ENCODE measurements around the gene KIR2DL4.
A peak's percentile ranks its signal among the peaks of the same experiment; 100 is the strongest.
"Not testable (repeated sequence)": the region's sequence is repeated elsewhere in the genome, so short reads cannot be mapped to it uniquely, and the experiment has no call there.

KIR2DL4 gene

DNA sequence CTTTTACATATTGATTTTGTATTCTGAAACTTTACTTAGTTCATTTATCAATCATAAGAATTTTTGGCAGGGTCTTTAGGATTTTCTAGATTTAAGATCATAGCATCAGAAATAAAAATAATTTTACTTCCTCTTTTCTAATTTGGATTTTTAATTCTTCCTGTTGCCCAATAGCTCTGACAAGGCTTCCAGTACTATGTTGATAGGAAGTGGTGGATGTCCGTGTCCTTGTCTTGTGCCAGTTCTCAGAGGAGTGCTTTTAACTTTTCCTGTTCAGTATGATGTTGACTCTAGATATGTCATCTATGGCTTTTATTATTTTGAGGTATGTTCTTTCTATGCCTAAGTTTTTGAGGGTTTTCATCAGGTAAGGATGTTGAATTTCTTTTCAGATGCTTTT is 7.7 kb upstream of the KIR2DL4 start:
- peak overlapping the region; percentile 57 for H3K27ac ChIP-seq
- H3K4me1 ChIP-seq (ENCODE audit: control insufficient read depth in 1 of 2, insufficient read depth in 1 of 2, low read depth in 1 of 2, low read length in 1 of 2): peaks cover 12 to 14% of the 10 kb centered on the region in 2 experiments
- H3K4me3 ChIP-seq (ENCODE audit: low read depth in 1 of 2, low read length in 1 of 2): no peak overlapping the region

GRCh38 chr19:54804101-54804500 is 691 bp downstream of the KIR2DL4 start:
- H3K4me1 ChIP-seq (ENCODE audit: control insufficient read depth in 1 of 2, insufficient read depth in 1 of 2, low read depth in 1 of 2, low read length in 1 of 2): no peaks in the 10 kb centered on the region
- peaks cover 24% of the 10 kb centered on the region for H3K27me3 ChIP-seq
- no peaks in the 10 kb centered on the region for H3K9me3 ChIP-seq
- no peak overlapping the region for H3K4me3 ChIP-seq (ENCODE audit: low read depth in 1 of 2, low read length in 1 of 2)
- no peaks in the 10 kb centered on the region for H3K36me3 ChIP-seq
- TF ChIP-seq, protein P1, sequence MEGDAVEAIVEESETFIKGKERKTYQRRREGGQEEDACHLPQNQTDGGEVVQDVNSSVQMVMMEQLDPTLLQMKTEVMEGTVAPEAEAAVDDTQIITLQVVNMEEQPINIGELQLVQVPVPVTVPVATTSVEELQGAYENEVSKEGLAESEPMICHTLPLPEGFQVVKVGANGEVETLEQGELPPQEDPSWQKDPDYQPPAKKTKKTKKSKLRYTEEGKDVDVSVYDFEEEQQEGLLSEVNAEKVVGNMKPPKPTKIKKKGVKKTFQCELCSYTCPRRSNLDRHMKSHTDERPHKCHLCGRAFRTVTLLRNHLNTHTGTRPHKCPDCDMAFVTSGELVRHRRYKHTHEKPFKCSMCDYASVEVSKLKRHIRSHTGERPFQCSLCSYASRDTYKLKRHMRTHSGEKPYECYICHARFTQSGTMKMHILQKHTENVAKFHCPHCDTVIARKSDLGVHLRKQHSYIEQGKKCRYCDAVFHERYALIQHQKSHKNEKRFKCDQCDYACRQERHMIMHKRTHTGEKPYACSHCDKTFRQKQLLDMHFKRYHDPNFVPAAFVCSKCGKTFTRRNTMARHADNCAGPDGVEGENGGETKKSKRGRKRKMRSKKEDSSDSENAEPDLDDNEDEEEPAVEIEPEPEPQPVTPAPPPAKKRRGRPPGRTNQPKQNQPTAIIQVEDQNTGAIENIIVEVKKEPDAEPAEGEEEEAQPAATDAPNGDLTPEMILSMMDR (IDR thresholded peaks at IDR 0.05): no peak
- H3K27ac ChIP-seq: no peak overlapping the region

More for the DNA sequence above, 7.7 kb upstream of the KIR2DL4 start:
- Histone ChIP-seq H3K9me3 (no peaks in the 10 kb centered on the region), H3K36me3 (no peaks in the 10 kb centered on the region), H3K27me3 (peaks cover 11% of the 10 kb centered on the region)
- TF ChIP-seq, protein P1 (IDR thresholded peaks at IDR 0.05): no peak

DNA sequence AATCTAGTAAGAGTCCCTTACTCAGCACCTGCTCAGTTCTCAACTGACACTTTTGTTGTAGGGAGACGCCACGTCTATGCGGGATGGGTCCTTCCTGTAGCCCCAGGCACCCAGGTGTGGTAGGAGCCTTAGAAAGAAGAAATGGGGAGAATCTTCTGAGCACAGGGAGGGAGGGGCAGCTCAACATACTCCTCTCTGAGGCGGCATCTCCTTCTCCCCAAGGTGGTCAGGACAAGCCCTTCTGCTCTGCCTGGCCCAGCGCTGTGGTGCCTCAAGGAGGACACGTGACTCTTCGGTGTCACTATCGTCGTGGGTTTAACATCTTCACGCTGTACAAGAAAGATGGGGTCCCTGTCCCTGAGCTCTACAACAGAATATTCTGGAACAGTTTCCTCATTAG is 1.2 kb downstream of the KIR2DL4 start:
- no peak overlapping the region for H3K4me3 ChIP-seq (ENCODE audit: low read depth in 1 of 2, low read length in 1 of 2)
- H3K27me3 ChIP-seq: peaks cover 27% of the 10 kb centered on the region
- no peaks in the 10 kb centered on the region for H3K4me1 ChIP-seq (ENCODE audit: control insufficient read depth in 1 of 2, insufficient read depth in 1 of 2, low read depth in 1 of 2, low read length in 1 of 2)
- TF ChIP-seq, protein P1 (IDR thresholded peaks at IDR 0.05): no peak
- H3K27ac ChIP-seq: no peak overlapping the region
- no peaks in the 10 kb centered on the region for H3K36me3 ChIP-seq
- no peaks in the 10 kb centered on the region for H3K9me3 ChIP-seq

DNA sequence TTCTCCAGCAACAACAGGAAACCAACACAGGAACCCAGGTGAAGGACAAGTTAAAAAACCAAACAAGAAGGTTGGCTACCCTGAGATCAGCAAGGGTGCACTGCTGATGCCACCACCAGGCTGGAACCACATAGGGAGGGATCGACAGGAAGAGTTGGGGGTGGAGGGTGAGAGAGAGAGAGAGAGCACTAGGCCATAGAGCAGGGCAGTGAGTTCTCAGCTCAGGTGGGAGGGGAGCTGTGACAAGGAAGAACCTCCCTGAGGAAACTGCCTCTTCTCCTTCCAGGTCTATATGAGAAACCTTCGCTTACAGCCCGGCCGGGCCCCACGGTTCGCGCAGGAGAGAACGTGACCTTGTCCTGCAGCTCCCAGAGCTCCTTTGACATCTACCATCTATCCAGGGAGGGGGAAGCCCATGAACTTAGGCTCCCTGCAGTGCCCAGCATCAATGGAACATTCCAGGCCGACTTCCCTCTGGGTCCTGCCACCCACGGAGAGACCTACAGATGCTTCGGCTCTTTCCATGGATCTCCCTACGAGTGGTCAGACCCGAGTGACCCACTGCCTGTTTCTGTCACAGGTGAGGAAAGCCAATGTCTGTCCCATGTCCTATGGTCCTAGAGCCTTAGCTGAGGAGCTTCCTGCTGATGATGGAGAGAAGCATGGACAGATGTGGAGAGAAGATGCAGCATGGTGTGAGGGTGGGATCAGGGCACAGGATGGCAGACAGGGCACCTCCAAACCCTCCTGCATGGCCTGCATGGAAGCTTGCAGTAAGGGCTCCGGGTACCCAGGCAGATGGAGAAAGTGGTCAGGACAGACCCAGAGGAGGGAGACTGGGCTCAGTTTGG is 2.5 kb downstream of the KIR2DL4 start:
- Histone ChIP-seq H3K36me3 (no peaks in the 10 kb centered on the region), H3K27me3 (peaks cover 27% of the 10 kb centered on the region), H3K4me1 (ENCODE audit: control insufficient read depth in 1 of 2, insufficient read depth in 1 of 2, low read depth in 1 of 2, low read length in 1 of 2) (no peaks in the 10 kb centered on the region), H3K27ac (no peak overlapping the region), H3K4me3 (ENCODE audit: low read depth in 1 of 2, low read length in 1 of 2) (no peak overlapping the region), H3K9me3 (no peaks in the 10 kb centered on the region)
- TF ChIP-seq, protein P1 (IDR thresholded peaks at IDR 0.05): no peak

DNA sequence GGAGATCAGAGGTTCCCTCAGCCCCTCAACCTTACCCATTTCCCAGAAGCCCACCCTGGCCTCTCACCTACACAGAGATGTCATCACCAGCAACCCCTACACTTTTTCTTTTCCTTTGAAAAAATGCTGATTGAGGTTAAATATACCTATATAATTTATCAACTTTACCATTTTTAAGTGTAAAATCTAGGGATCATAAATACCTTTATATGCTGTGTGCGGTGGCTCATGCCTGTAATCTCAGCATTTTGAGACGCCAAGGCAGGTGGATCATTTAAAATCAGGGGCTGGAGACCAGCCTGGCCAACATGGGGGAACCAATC is 3.1 kb downstream of the KIR2DL4 start:
- TF ChIP-seq, protein P1 (IDR thresholded peaks at IDR 0.05): no peak
- Histone ChIP-seq H3K4me1 (ENCODE audit: control insufficient read depth in 1 of 2, insufficient read depth in 1 of 2, low read depth in 1 of 2, low read length in 1 of 2) (no peaks in the 10 kb centered on the region), H3K9me3 (no peaks in the 10 kb centered on the region)

GRCh38 chr19:54814571-54814970 is 11.2 kb downstream of the KIR2DL4 start:
- H3K27ac ChIP-seq; H3K9me3 ChIP-seq; H3K4me1 ChIP-seq (ENCODE audit: control insufficient read depth in 1 of 2, insufficient read depth in 1 of 2, low read depth in 1 of 2, low read length in 1 of 2); H3K27me3 ChIP-seq; H3K36me3 ChIP-seq; H3K4me3 ChIP-seq (ENCODE audit: low read depth in 1 of 2, low read length in 1 of 2): not testable (repeated sequence)

More for the DNA sequence above, 3.1 kb downstream of the KIR2DL4 start:
- H3K4me3 ChIP-seq (ENCODE audit: low read depth in 1 of 2, low read length in 1 of 2): no peak overlapping the region
- no peaks in the 10 kb centered on the region for H3K36me3 ChIP-seq
- H3K27me3 ChIP-seq: peaks cover 29% of the 10 kb centered on the region
- H3K27ac ChIP-seq: no peak overlapping the region

- H3K9me3 ChIP-seq, H3K27ac ChIP-seq, H3K36me3 ChIP-seq: not testable (repeated sequence)
These were observed 12.8 kb downstream of the KIR2DL4 start, which contains the start of gene KIR3DL1 for GRCh38 chr19:54816251-54816650. Gene KIR3DL1, plus strand, starts transcription at chr19:54816468.

More at GRCh38 chr19:54816251-54816650, 12.8 kb downstream of the KIR2DL4 start, which contains the start of gene KIR3DL1:
- H3K4me1 ChIP-seq (ENCODE audit: control insufficient read depth in 1 of 2, insufficient read depth in 1 of 2, low read depth in 1 of 2, low read length in 1 of 2); H3K4me3 ChIP-seq (ENCODE audit: low read depth in 1 of 2, low read length in 1 of 2); H3K27me3 ChIP-seq: not testable (repeated sequence)

Measured in neutrophil (primary cell).